Measurements from ENCODE around the gene LRRC46. TPM values are rescaled to one million over a fixed set of nuclear protein-coding genes. Genes with fewer than 3 reads are reported as not detected.

The LRRC46 gene
- total RNA-seq, 2 experiments from 2014 or later, result 0.38 to 0.67 TPM

- CTCF ChIA-PET, result no interaction called here
- ATAC-seq (no peak), DNase-seq (no peak)
- intact Hi-C loops (cut with micrococcal nuclease), result no loop called here
- Mint-ChIP-seq H3K9me3 (no peaks in the 10 kb centered on the region), H3K4me3 (no peak overlapping the region), H3K4me1 (ENCODE audit: low read depth) (peaks cover 7% of the 10 kb centered on the region), H3K27me3 (no peaks in the 10 kb centered on the region), H3K36me3 (ENCODE audit: low read depth) (peaks cover 13% of the 10 kb centered on the region), H3K27ac (no peak overlapping the region)
- TF ChIP-seq, protein P1, sequence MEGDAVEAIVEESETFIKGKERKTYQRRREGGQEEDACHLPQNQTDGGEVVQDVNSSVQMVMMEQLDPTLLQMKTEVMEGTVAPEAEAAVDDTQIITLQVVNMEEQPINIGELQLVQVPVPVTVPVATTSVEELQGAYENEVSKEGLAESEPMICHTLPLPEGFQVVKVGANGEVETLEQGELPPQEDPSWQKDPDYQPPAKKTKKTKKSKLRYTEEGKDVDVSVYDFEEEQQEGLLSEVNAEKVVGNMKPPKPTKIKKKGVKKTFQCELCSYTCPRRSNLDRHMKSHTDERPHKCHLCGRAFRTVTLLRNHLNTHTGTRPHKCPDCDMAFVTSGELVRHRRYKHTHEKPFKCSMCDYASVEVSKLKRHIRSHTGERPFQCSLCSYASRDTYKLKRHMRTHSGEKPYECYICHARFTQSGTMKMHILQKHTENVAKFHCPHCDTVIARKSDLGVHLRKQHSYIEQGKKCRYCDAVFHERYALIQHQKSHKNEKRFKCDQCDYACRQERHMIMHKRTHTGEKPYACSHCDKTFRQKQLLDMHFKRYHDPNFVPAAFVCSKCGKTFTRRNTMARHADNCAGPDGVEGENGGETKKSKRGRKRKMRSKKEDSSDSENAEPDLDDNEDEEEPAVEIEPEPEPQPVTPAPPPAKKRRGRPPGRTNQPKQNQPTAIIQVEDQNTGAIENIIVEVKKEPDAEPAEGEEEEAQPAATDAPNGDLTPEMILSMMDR (IDR thresholded peaks at IDR 0.05), result no peak
- POLR2A ChIA-PET, result interaction anchor here (0.8 kb wide), 1 partner anchor 10 kb away, joined by 3 read pairs; no protein-coding TSS in a partner anchor
These were observed 22.5 kb upstream of the LRRC46 start for GRCh38 chr17:47808830-47809480.

DNA sequence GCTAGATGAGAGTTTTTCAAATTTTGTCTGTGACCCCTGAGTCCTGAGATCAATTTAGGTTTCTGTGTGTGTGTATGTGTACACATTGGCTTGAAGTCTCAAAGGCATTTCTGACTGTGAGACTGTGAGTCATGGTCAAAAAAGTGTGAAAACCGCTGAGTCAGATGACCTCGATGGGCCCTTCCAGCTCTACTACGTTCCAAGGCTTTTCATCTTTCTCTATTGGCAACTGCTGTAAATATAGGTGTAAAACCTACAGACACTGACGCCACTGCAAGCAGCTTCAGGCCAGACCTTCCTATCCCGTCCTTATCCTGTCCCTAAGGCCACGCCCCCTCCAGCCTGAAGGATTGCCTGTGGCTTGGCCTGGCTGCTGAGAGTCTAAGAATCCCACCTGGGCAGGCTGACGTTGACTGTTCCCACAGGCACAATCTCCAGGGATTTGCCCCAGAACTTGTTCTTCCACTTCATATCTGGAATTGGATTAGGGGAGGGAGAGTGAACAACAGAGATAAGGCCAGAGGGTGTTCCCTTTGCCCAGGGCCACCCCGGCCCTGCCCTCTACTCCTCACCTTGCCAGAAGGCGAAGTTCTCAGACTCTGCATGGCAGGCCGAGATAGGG, 21.2 kb upstream of the LRRC46 start:
- Mint-ChIP-seq H3K4me3 (no peak overlapping the region), H3K27ac (peak overlapping the region; percentile 39), H3K27me3 (no peaks in the 10 kb centered on the region), H3K9me3 (no peaks in the 10 kb centered on the region), H3K4me1 (ENCODE audit: low read depth) (peaks cover 7% of the 10 kb centered on the region), H3K36me3 (ENCODE audit: low read depth) (peaks cover 15% of the 10 kb centered on the region)
- DNase-seq, result peak; percentile 52
- POLR2A ChIA-PET, result interaction anchor here (0.8 kb wide), 1 partner anchor 12 kb away, joined by 3 read pairs; no protein-coding TSS in a partner anchor
- CTCF ChIA-PET, result interaction anchor here (0.9 to 1.2 kb wide), 2 partner anchors 9 to 13 kb away, joined by 4 to 5 read pairs; no protein-coding TSS in a partner anchor
- intact Hi-C loops (cut with micrococcal nuclease), result no loop called here
- TF ChIP-seq, protein P1 (IDR thresholded peaks at IDR 0.05), result no peak
- peak; percentile 80 for ATAC-seq

DNA sequence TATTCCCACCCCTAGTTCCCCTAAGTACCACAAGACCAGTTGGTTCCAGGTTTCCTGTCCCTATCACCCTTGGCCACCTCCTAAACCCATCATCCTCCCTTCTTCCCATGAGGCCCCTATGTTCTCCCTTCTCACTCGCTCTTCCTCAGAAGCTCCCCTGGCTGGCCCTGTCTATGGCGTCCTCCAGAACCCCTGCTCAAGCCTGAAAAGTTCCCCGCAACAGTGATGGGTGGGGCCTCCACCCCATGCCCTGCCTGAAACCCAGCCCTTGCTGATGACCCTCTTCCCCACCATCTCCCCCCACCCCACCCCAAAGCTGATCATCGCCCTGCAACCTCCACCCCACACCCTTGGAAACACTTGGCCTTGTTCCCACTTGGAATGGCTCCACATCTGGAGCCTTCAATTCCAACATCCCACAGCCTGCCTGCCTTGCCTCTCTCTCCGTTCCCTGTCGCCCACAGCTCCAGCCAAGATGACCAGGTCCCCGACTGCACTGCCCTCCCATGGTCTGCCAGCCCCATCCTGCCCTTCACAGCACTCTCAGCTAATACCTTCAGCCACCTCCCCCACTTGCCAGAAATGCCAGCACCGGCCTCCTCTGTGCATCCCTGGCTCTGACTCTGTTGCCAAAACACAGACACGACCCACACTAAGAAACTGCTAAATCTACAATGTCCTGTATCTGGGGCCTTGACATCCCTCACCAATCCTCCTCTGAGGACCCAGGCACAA, 20.4 kb upstream of the LRRC46 start:
- H3K9me3 Mint-ChIP-seq, result no peaks in the 10 kb centered on the region
- intact Hi-C loops (cut with micrococcal nuclease), result no loop called here
- TF ChIP-seq, protein P1 (IDR thresholded peaks at IDR 0.05), result no peak
- no peaks in the 10 kb centered on the region for H3K27me3 Mint-ChIP-seq
- DNase-seq (no peak), ATAC-seq (no peak)
- peaks cover 19% of the 10 kb centered on the region for H3K36me3 Mint-ChIP-seq (ENCODE audit: low read depth)
- H3K27ac Mint-ChIP-seq, result peak overlapping the region; percentile 9
- H3K4me3 Mint-ChIP-seq, result no peak overlapping the region
- peaks cover 7% of the 10 kb centered on the region for H3K4me1 Mint-ChIP-seq (ENCODE audit: low read depth)
- POLR2A ChIA-PET, result no interaction called here
- CTCF ChIA-PET, result interaction anchor here (0.9 kb wide), 1 partner anchor 9 kb away, joined by 5 read pairs; no protein-coding TSS in a partner anchor

DNA sequence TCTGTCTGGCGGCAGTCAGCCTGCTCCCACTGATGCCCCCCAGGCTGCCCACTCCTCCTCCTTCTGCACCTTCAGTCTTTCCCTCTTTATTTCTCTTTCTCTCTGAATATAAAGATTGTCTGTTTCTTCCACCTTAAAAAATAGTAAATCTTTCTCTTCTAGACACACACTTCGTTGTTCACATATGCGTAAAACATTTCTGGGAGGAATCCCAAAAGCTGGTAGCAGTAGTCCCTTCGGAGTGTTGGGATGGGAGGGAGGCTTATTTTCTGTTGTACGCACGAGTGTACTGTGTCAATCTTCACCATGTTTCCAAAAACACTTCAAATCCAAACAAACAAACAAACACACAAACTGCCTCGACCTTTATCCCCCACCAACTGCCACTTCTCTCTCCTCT, 19.8 kb upstream of the LRRC46 start:
- no peak for DNase-seq
- Mint-ChIP-seq H3K36me3 (ENCODE audit: low read depth) (peaks cover 19% of the 10 kb centered on the region), H3K27ac (no peak overlapping the region), H3K4me1 (ENCODE audit: low read depth) (peaks cover 7% of the 10 kb centered on the region), H3K27me3 (no peaks in the 10 kb centered on the region), H3K4me3 (no peak overlapping the region), H3K9me3 (no peaks in the 10 kb centered on the region)
- intact Hi-C loops (cut with micrococcal nuclease), result no loop called here
- ChIA-PET CTCF (no interaction called here), POLR2A (no interaction called here)
- TF ChIP-seq, protein P1 (IDR thresholded peaks at IDR 0.05), result no peak
- no peak for ATAC-seq

Measured in activated CD8-positive, alpha-beta T cell treated with anti-CD3 and anti-CD28 coated beads for 36 hours (primary cell).